ENCODE measurements around the gene FBXL14. TPM values are rescaled to one million over a fixed set of nuclear protein-coding genes. Genes with fewer than 3 reads are reported as not detected.

The FBXL14 gene
- total and polyA plus RNA-seq, 10 donors = 1.9 to 21.4 (median 18.7) TPM

- intact Hi-C loops (cut with DNase I; ENCODE audit: low total_unique reads) = no loop called here
- H3K4me3 ChIP-seq = no peak overlapping the region
- peaks cover 26 to 68% (median 61%) of the 10 kb centered on the region in 6 donors for H3K4me1 ChIP-seq
- no peaks in the 10 kb centered on the region for H3K9me3 ChIP-seq
- peaks cover 0 to 24% (median 4%) of the 10 kb centered on the region in 6 donors for H3K36me3 ChIP-seq
- no peak for DNase-seq
- 53 to 63% (median 54%) methylated on average over 5 of the region's 5 CpGs for whole genome bisulfite sequencing, 5 donors
- peak overlapping the region in 3 of 8 donors; percentile 1 to 25 (median 24) for H3K27ac ChIP-seq
- H3K27me3 ChIP-seq (replicated peaks in 1 of 7) = no peaks in the 10 kb centered on the region
- TF ChIP-seq POLR2A (IDR thresholded peaks at IDR 0.05) (no peak), POLR2AphosphoS5 (IDR thresholded peaks at IDR 0.05) (no peak), CTCF (IDR thresholded peaks at IDR 0.05 in 8 of 11, conservative IDR thresholded peaks at IDR 0.05 in 3 of 11) (no peak)
Observed at GRCh38 chr12:1587927-1588574, 6.3 kb downstream of the FBXL14 start.

- H3K27ac ChIP-seq = no peak overlapping the region
- DNase-seq = no peak
- H3K4me1 ChIP-seq = peaks cover 7 to 45% (median 31%) of the 10 kb centered on the region in 6 donors
- peaks cover 0 to 28% (median 4%) of the 10 kb centered on the region in 6 donors for H3K36me3 ChIP-seq
- intact Hi-C loops (cut with DNase I; ENCODE audit: low total_unique reads) = loop anchor here (5.0 kb wide), 1 partner anchor 467 kb away; no protein-coding TSS in a partner anchor
- no peak overlapping the region for H3K4me3 ChIP-seq
- H3K9me3 ChIP-seq = no peaks in the 10 kb centered on the region
- WGBS, 5 donors = 91 to 95% (median 92%) methylated on average over 4 of the region's 4 CpGs
- TF ChIP-seq POLR2AphosphoS5 (IDR thresholded peaks at IDR 0.05) = no peak
- TF ChIP-seq POLR2A (IDR thresholded peaks at IDR 0.05) = no peak
- no peak for TF ChIP-seq CTCF (IDR thresholded peaks at IDR 0.05 in 8 of 11, conservative IDR thresholded peaks at IDR 0.05 in 3 of 11)
- no peaks in the 10 kb centered on the region for H3K27me3 ChIP-seq (replicated peaks in 1 of 7)
Observed at GRCh38 chr12:1584326-1584725, 10.1 kb downstream of the FBXL14 start.

GRCh38 chr12:1583421-1584078 lies 10.8 kb downstream of the FBXL14 start:
- Histone ChIP-seq H3K4me3 (peak overlapping the region in 2 of 8 donors; percentile 22 to 45), H3K27ac (no peak overlapping the region), H3K9me3 (no peaks in the 10 kb centered on the region), H3K36me3 (peaks cover 0 to 28% (median 4%) of the 10 kb centered on the region in 6 donors), H3K4me1 (peaks cover 7 to 38% (median 27%) of the 10 kb centered on the region in 6 donors), H3K27me3 (replicated peaks in 1 of 7) (no peaks in the 10 kb centered on the region)
- intact Hi-C loops (cut with DNase I; ENCODE audit: low total_unique reads) = loop anchor here (5.0 kb wide), 1 partner anchor 466 kb away; no protein-coding TSS in a partner anchor
- no peak for DNase-seq
- 1 to 4% (median 3%) methylated on average over 6 of the region's 6 CpGs for WGBS, 5 donors
- peak; percentile 72 to 92 (median 88) for TF ChIP-seq CTCF (IDR thresholded peaks at IDR 0.05 in 8 of 11, conservative IDR thresholded peaks at IDR 0.05 in 3 of 11)
- TF ChIP-seq POLR2A (IDR thresholded peaks at IDR 0.05) = no peak
- TF ChIP-seq POLR2AphosphoS5 (IDR thresholded peaks at IDR 0.05) = peak in 1 of 3 donors; percentile 47

GRCh38 chr12:1582709-1583050 lies 11.7 kb downstream of the FBXL14 start:
- TF ChIP-seq POLR2A (IDR thresholded peaks at IDR 0.05) = no peak
- TF ChIP-seq POLR2AphosphoS5 (IDR thresholded peaks at IDR 0.05) = no peak
- no peak for TF ChIP-seq CTCF (IDR thresholded peaks at IDR 0.05 in 8 of 11, conservative IDR thresholded peaks at IDR 0.05 in 3 of 11)
- no peak overlapping the region for H3K27ac ChIP-seq
- no peaks in the 10 kb centered on the region for H3K9me3 ChIP-seq
- H3K4me1 ChIP-seq = peaks cover 3 to 29% (median 19%) of the 10 kb centered on the region in 6 donors
- WGBS, 5 donors = 94 to 97% (median 96%) methylated on average over 4 of the region's 4 CpGs
- no peak overlapping the region for H3K4me3 ChIP-seq
- peaks cover 0 to 28% (median 4%) of the 10 kb centered on the region in 6 donors for H3K36me3 ChIP-seq
- intact Hi-C loops (cut with DNase I; ENCODE audit: low total_unique reads) = loop anchor here (5.0 kb wide), 1 partner anchor 465 kb away; no protein-coding TSS in a partner anchor
- no peaks in the 10 kb centered on the region for H3K27me3 ChIP-seq (replicated peaks in 1 of 7)
- DNase-seq = no peak
